MV-4-11 (cell line): ENCODE data around the gene PMP22.
"Not testable (repeated sequence)": the region's sequence is repeated elsewhere in the genome, so short reads cannot be mapped to it uniquely, and the experiment has no call there.

ENCODE experiments used
- DNase-seq: peaks from one replicate; lab custom pipeline; 2025; lab: John Stamatoyannopoulos, UW

Gene PMP22

GRCh38 chr17:15213381-15214087 lies 51.6 kb downstream of the PMP22 start:
- DNase-seq: peak; percentile 46

- no peak for DNase-seq
Measured at GRCh38 chr17:15210247-15210646, 54.9 kb downstream of the PMP22 start.

GRCh38 chr17:15203062-15203461 lies 62.1 kb downstream of the PMP22 start:
- DNase-seq: not testable (repeated sequence)

GRCh38 chr17:15200574-15200973 lies 64.6 kb downstream of the PMP22 start:
- DNase-seq: not testable (repeated sequence)

GRCh38 chr17:15197229-15197628 lies 67.9 kb downstream of the PMP22 start:
- DNase-seq: no peak

- no peak for DNase-seq
Measured at GRCh38 chr17:15194859-15195277, 70.3 kb downstream of the PMP22 start.

GRCh38 chr17:15185625-15185991 lies 79.5 kb downstream of the PMP22 start:
- peak; percentile 95 for DNase-seq

GRCh38 chr17:15184872-15185624 lies 80.1 kb downstream of the PMP22 start:
- no peak for DNase-seq

- no peak for DNase-seq
Measured at GRCh38 chr17:15181816-15182215, 83.3 kb downstream of the PMP22 start.

GRCh38 chr17:15181333-15181732 lies 83.8 kb downstream of the PMP22 start:
- DNase-seq: no peak

- DNase-seq: no peak
Measured at GRCh38 chr17:15180121-15180561, 85.0 kb downstream of the PMP22 start.
